Epithelial cell of proximal tubule (primary cell): Measurements from ENCODE around the gene AEN. TPM values are rescaled to one million over a fixed set of nuclear protein-coding genes. Genes with fewer than 3 reads are reported as not detected.
"Not testable (repeated sequence)": the region's sequence is repeated elsewhere in the genome, so short reads cannot be mapped to it uniquely, and the experiment has no call there.

Source experiments
- DNase-seq: peaks from one replicate; pipeline ENCODE4 v3.0.0-alpha.2; 2011; ENCODE audit warnings: low read depth
- H3K4me3 ChIP-seq: 2 replicates; pipeline ENCODE4 v1.5.1; 2011; ENCODE audit warnings: low read depth, mild to moderate bottlenecking, low read length
- total RNA-seq: library from RNA; depleted of rRNA; stranded (reverse); fragments of >200 nt; gene quantifications from 2 replicates; pipeline ENCODE4 v1.2.3, GENCODE V29; 2015
- TF ChIP-seq, protein P1 (sequence below): conservative IDR thresholded peaks from 2 replicates; pipeline ENCODE4 v1.5.1; 2012; ENCODE audit warnings: low read depth, mild to moderate bottlenecking, low read length

AEN gene
- total RNA-seq, 1 donor from 2014 or later, result 58.8 TPM

DNA sequence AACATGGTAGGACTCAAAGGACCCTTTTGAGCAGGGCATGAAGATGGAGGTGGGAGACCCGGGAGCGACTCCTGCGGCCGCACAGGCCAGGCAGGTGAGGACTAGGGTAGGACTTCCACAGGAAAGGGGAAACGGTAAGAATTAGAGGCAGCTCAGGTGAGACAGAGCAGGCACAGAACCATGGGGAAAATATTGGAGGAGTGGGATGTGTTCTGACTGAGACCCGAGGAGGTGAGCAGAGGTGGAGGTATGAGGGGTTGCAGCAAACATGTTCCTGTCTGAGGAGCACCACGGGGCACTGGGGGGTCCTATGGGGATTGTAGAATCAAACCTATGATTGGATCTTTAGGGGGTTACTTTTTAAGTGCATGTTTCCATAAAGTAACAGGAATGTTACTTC lies 16.3 kb downstream of the AEN start:
- TF ChIP-seq, protein P1, sequence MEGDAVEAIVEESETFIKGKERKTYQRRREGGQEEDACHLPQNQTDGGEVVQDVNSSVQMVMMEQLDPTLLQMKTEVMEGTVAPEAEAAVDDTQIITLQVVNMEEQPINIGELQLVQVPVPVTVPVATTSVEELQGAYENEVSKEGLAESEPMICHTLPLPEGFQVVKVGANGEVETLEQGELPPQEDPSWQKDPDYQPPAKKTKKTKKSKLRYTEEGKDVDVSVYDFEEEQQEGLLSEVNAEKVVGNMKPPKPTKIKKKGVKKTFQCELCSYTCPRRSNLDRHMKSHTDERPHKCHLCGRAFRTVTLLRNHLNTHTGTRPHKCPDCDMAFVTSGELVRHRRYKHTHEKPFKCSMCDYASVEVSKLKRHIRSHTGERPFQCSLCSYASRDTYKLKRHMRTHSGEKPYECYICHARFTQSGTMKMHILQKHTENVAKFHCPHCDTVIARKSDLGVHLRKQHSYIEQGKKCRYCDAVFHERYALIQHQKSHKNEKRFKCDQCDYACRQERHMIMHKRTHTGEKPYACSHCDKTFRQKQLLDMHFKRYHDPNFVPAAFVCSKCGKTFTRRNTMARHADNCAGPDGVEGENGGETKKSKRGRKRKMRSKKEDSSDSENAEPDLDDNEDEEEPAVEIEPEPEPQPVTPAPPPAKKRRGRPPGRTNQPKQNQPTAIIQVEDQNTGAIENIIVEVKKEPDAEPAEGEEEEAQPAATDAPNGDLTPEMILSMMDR, result no peak
- no peak for DNase-seq
- no peak overlapping the region for H3K4me3 ChIP-seq

DNA sequence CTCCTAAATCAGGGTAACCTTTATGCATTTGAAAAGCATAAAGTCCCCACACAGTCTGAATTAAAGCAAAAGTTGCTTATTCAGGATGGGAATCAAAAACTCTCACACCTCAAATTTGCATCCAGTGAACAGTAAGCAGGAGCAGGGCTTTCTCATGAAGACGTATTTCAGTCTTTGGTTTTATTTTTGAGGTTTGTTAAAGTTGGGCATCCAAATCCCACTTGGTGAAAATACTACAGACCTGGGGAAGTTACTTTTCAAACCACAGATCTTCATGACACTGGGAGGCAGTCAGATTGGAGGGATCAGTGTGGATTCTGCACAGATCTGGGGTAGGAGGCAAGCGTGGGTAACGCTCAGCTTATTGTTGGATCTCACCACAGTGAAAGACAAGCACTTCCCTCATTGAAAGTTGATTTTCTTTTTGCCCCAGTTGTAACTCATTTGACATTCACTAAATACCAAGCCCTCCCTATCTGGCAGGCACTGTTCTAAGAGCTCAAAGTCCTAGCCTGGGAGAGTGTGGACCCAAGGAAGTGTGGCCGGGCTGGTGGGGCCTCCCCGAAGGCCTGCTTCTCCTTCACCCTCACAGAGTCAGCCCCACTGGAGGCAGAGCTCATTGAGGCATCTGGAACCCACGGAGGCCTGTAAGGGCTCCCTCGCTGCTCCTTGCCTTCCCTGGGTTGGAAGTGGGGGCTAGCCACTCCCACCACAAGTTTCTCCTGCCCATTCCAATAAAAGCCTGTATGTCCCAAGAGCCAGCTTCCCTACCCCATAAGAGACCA lies 16.9 kb downstream of the AEN start:
- TF ChIP-seq, protein P1, result no peak
- H3K4me3 ChIP-seq, result peak overlapping the region; percentile 40
- DNase-seq, result no peak

DNA sequence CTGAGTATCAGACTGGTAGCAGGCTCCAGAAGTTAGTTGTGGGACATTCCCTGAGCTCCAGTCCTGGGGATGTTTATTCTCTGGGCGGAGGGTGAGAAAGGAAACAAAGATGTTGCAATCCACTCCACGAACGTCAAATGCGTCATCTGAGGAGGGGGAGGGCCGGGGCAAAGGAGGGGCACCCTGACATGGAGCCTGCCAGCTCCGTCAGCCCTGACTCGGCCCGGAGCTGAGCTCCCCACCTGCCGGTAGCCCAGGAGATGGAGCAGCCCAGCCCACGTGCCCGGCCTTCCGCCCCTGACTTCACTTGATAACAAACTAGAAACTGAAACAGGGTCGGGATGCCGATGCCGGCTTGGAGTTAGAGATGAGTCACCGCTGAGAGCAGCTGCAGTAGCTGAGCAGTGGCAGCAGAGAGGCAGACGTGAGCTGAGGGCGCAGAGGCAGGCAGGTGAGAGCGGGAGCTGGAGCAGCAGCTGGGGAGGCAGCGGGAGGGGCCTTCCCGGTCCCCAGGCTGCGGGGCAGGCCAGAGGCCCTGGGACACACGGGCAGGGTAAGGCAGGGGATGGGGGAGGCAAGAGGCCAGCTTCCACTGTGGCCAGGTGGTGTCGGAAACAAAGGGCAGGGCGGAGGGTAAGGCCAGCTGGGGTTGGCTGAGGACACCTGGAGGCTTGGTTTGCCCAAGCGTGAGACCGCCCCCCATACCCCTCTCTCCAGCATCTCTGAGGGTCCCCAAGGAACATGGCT lies 17.7 kb downstream of the AEN start, which contains the start of gene ISG20:
Gene ISG20 (plus strand): TSS at position 391 of the 747 bp plus-strand sequence. CDS start 351 bp downstream, at position 742.
- peak; percentile 87 for DNase-seq
- TF ChIP-seq, protein P1, result peak; percentile 49

DNA sequence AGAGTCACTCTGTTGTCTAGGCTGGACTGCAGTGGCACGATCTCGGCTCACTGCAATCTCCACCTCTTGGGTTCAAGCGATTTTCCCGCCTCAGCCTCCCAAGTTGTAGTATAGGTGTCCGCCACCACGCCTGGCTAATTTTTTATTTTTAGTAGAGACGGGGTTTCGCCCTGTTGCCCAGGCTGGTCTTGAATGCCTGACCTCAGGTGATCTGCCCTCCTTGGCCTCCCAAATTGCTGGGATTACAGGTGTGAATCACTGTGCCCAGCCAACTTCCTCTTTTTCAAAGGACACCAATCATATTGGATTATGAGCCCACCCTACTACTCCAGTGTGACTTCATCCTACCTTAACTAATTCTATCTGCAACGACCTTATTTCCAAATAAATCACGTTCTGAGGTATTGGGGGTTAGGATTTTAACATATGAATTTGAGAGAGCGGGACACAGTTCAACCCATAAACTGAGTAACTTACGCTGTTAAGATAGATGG lies 20.9 kb downstream of the AEN start:
- DNase-seq, result no peak
- H3K4me3 ChIP-seq, result no peak overlapping the region
- TF ChIP-seq, protein P1, result no peak

More for the DNA sequence above, 17.7 kb downstream of the AEN start, which contains the start of gene ISG20:
- H3K4me3 ChIP-seq, result peak within 1 kb of the TSS; percentile 40

DNA sequence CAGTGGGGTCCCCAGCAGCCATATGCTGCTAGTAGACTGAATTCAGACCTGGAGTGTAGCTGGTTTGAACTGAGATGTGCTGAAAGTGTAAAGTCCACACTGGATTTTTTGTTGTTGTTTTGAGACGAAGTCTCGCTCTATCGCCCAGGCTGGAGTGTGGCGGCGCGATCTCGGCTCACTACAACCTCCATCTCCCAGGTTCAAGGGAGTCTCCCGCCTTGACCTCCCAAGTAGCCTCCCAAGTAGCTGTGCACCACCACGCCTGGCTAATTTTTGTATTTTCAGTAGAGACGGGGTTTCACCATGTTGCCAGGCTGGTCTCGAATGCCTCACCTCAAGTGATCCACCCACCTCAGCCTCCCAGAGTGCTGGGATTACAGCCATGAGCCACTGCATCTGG lies 21.4 kb downstream of the AEN start:
- H3K4me3 ChIP-seq, DNase-seq: not testable (repeated sequence)

DNA sequence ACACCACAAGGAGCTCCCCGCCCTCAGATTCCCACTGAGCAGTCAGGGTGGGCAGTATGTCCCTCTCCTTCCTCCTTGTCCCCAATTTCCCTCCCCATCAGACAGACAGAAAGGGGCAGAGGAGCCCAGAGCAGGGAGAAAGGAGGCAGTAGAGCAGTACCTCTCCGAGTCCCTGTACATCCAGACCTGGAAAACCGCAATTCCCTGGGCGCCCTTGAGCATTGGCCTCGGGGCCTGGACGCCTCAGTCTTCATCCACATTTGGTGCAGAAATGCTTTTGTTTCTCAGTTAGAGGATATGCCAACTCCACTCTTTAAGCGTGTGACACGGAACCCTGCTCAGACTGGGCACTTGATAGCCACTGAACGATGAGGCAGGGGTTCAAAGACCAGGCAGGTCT lies 23.6 kb downstream of the AEN start:
- no peak overlapping the region for H3K4me3 ChIP-seq
- no peak for DNase-seq
- TF ChIP-seq, protein P1, result no peak
